Breast epithelium (tissue), 4 donors: Measurements from ENCODE around the gene ARTN. TPM values are rescaled to one million over a fixed set of nuclear protein-coding genes. Genes with fewer than 3 reads are reported as not detected.

Source experiments
- DNase-seq, 2 donors: peaks; one replicate each; pipeline ENCODE4 v3.0.0-alpha.2; 2019; ENCODE audit warnings: low spot score in 2 of 2
- H3K27ac ChIP-seq, 2 donors: fragments of 200-600 bp; sonication (generic) in 1 of 2; one replicate each; pipeline ENCODE4 v1.5.1; 2016 to 2019; ENCODE audit warnings: mild to moderate bottlenecking in 1 of 2
- H3K27me3 ChIP-seq, 2 donors: fragments of 200-600 bp; sonication (generic) in 1 of 2; one replicate each; pipeline versions ENCODE4 v1.5.1 to v1.6.0; 2017 to 2019; ENCODE audit warnings: control low read depth in 1 of 2, mild to moderate bottlenecking in 1 of 2
- H3K36me3 ChIP-seq: fragments of 200-600 bp; one replicate; pipeline ENCODE4 v1.5.1; 2019
- H3K4me1 ChIP-seq, 2 donors: fragments of 200-600 bp; sonication (generic); one replicate each; pipeline ENCODE4 v1.5.1; 2016 to 2019; ENCODE audit warnings: control low read depth in 1 of 2
- H3K4me3 ChIP-seq, 3 donors: fragments of 200-600 bp; sonication (generic); 1 replicate in 2 of 3; 2 replicates in 1 of 3; pipeline ENCODE4 v1.5.1; 2016 to 2019; ENCODE audit warnings: mild to moderate bottlenecking in 3 of 3, moderate library complexity in 2 of 3
- H3K9me3 ChIP-seq, 2 donors: fragments of 200-600 bp; sonication (generic) in 1 of 2; one replicate each; pipeline ENCODE4 v1.5.1; 2016 to 2019; ENCODE audit warnings: control low read depth in 1 of 2
- POLR2A ChIP-seq: fragments of 450-650 bp; IDR thresholded peaks from one replicate; pipeline ENCODE4 v1.6.1; 2016; ENCODE audit warnings: antibody characterized with exemption, mild to moderate bottlenecking, moderate library complexity
- POLR2AphosphoS5 ChIP-seq, 3 donors: sonication (generic); formaldehyde crosslinking; IDR thresholded peaks; one replicate each; pipeline ENCODE4 v1.6.1; 2017; ENCODE audit warnings: antibody characterized with exemption in 3 of 3
- intact Hi-C: fragments of 100-400 bp; cut with DNase I; formaldehyde crosslinking; loops from one replicate; pipeline ENCODE4 v1.15.1; 2023; ENCODE audit warnings: low total_unique reads
- total RNA-seq, 3 donors: library from RNA; depleted of rRNA; stranded (reverse); fragments of >200 nt; gene quantifications; one replicate each; pipeline ENCODE4 v1.1.0, GENCODE V29; 2016
- TF ChIP-seq, protein P1 (sequence below), 3 donors: fragments of 450-650 bp; IDR thresholded peaks; one replicate each; pipeline ENCODE4 v1.5.1; 2016 to 2017; ENCODE audit warnings: antibody characterized with exemption in 3 of 3, mild to moderate bottlenecking in 3 of 3, moderate library complexity in 3 of 3

Gene ARTN
- total RNA-seq, 3 donors from 2014 or later: 1.8 to 2.3 TPM; not detected in 1

- no peak overlapping the region for H3K27ac ChIP-seq
- H3K4me1 ChIP-seq: peaks cover 0 to 18% of the 10 kb centered on the region in 2 donors
- no peaks in the 10 kb centered on the region for H3K9me3 ChIP-seq
- TF ChIP-seq, protein P1, sequence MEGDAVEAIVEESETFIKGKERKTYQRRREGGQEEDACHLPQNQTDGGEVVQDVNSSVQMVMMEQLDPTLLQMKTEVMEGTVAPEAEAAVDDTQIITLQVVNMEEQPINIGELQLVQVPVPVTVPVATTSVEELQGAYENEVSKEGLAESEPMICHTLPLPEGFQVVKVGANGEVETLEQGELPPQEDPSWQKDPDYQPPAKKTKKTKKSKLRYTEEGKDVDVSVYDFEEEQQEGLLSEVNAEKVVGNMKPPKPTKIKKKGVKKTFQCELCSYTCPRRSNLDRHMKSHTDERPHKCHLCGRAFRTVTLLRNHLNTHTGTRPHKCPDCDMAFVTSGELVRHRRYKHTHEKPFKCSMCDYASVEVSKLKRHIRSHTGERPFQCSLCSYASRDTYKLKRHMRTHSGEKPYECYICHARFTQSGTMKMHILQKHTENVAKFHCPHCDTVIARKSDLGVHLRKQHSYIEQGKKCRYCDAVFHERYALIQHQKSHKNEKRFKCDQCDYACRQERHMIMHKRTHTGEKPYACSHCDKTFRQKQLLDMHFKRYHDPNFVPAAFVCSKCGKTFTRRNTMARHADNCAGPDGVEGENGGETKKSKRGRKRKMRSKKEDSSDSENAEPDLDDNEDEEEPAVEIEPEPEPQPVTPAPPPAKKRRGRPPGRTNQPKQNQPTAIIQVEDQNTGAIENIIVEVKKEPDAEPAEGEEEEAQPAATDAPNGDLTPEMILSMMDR (IDR thresholded peaks at IDR 0.05): no peak
- no peak for DNase-seq
- H3K4me3 ChIP-seq: peak overlapping the region in 2 of 3 donors; percentile 81 to 85
- intact Hi-C loops: loop anchor here (5.0 to 10.0 kb wide), 3 partner anchors 443 to 1641 kb away; partner anchors contain the start of genes FOXJ3 and PTPRF
- no peaks in the 10 kb centered on the region for H3K36me3 ChIP-seq
- H3K27me3 ChIP-seq: no peaks in the 10 kb centered on the region
Measured at GRCh38 chr1:43978264-43978550, 44.6 kb downstream of the ARTN start.

DNA sequence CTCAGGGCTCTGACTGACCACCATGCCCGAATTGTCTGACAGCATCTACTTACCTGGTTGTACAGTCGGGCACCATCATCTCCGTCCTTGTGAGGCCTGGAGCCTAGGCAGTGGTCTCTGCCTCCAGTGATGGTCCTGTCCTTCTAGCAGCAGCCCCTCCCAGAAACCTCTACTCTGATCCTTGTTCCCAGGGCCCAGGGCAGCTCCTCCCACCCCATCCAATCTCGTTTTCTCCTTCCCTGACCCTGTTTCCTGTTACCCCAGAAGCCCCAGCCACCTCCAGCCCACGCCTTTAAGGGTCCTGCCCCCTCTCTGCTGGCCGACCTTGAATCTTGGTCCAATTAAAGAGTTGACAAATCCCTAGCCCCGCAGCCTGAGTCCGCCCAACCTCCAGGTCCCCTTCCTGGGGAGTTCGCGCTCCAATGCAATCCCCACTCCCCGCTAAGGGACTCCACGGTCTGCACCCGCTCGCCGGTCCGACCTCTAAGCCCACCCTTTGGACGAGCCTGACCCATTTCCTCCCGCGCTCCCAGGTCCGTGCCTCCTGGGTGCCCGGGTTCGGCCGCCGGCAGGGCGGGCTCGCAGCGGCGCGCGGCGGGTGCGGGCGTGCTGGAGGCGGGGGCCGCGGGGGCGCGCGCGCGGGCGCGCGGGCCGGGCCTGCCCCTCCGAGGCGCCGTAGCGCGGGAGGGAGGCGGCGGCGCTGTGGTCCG is 45.1 kb downstream of the ARTN start, which contains the start of gene B4GALT2:
Gene B4GALT2, plus strand, starts transcription at position 660 of the 710 bp plus-strand sequence. CDS start 1,951 bp downstream, outside the sequence.
- intact Hi-C loops: loop anchor here (5.0 to 10.0 kb wide), 3 partner anchors 444 to 1641 kb away; partner anchors contain the start of genes FOXJ3 and PTPRF

DNA sequence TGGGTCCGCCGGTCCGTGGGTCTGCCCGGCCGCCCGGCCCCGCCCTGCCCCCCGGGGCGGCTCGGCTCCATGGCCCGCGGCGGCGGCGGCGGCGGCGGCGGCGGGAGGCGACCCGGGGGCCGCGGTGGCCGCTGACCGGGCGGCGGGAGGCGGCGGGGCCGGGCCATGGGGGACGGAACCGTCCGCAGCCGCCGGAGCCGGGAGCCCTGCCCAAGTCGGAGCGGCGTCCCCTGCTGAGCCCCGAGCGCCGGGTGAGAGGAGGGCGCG is 45.6 kb downstream of the ARTN start:
- Histone ChIP-seq H3K4me3 (peak overlapping the region; percentile 76 to 85 (median 81)), H3K27me3 (no peaks in the 10 kb centered on the region), H3K4me1 (peaks cover 0 to 18% of the 10 kb centered on the region in 2 donors), H3K36me3 (no peaks in the 10 kb centered on the region), H3K27ac (peak overlapping the region; percentile 61 to 72), H3K9me3 (no peaks in the 10 kb centered on the region)
- DNase-seq: no peak
- intact Hi-C loops: loop anchor here (5.0 to 10.0 kb wide), 3 partner anchors 444 to 1642 kb away; partner anchors contain the start of genes FOXJ3 and PTPRF
- TF ChIP-seq, protein P1 (IDR thresholded peaks at IDR 0.05): no peak
- TF ChIP-seq POLR2AphosphoS5 (IDR thresholded peaks at IDR 0.05) (no peak), POLR2A (no peak)

More for the DNA sequence above, 45.1 kb downstream of the ARTN start, which contains the start of gene B4GALT2:
- Histone ChIP-seq H3K27ac (peak within 1 kb of the TSS; percentile 61 to 72), H3K4me1 (peaks cover 0 to 18% of the 10 kb centered on the region in 2 donors), H3K4me3 (peak within 1 kb of the TSS; percentile 76 to 85 (median 81)), H3K9me3 (no peaks in the 10 kb centered on the region), H3K27me3 (no peaks in the 10 kb centered on the region), H3K36me3 (no peaks in the 10 kb centered on the region)
- no peak for TF ChIP-seq POLR2A
- TF ChIP-seq POLR2AphosphoS5 (IDR thresholded peaks at IDR 0.05): no peak
- TF ChIP-seq, protein P1 (IDR thresholded peaks at IDR 0.05): no peak
- no peak for DNase-seq

GRCh38 chr1:43979528-43980254 is 46.1 kb downstream of the ARTN start:
- TF ChIP-seq POLR2A (no peak), POLR2AphosphoS5 (IDR thresholded peaks at IDR 0.05) (peak in 1 of 3 donors; percentile 13)
- Histone ChIP-seq H3K4me1 (peaks cover 0 to 18% of the 10 kb centered on the region in 2 donors), H3K27me3 (no peaks in the 10 kb centered on the region), H3K4me3 (peak overlapping the region; percentile 76 to 85 (median 81)), H3K36me3 (no peaks in the 10 kb centered on the region), H3K9me3 (no peaks in the 10 kb centered on the region), H3K27ac (peak overlapping the region; percentile 61 to 72)
- intact Hi-C loops: loop anchor here (5.0 to 10.0 kb wide), 3 partner anchors 445 to 1642 kb away; partner anchors contain the start of genes FOXJ3 and PTPRF
- no peak for DNase-seq

- no peaks in the 10 kb centered on the region for H3K9me3 ChIP-seq
- peak overlapping the region; percentile 61 to 72 for H3K27ac ChIP-seq
- H3K4me3 ChIP-seq: peak overlapping the region; percentile 76 to 85 (median 81)
- TF ChIP-seq, protein P1 (IDR thresholded peaks at IDR 0.05): no peak
- no peak for TF ChIP-seq POLR2A
- TF ChIP-seq POLR2AphosphoS5 (IDR thresholded peaks at IDR 0.05): no peak
- peaks cover 0 to 18% of the 10 kb centered on the region in 2 donors for H3K4me1 ChIP-seq
- H3K36me3 ChIP-seq: no peaks in the 10 kb centered on the region
- no peak for DNase-seq
- intact Hi-C loops: no loop called here
- H3K27me3 ChIP-seq: no peaks in the 10 kb centered on the region
Measured at GRCh38 chr1:43980255-43981134, 46.9 kb downstream of the ARTN start.
